GM21528 (cell line): ENCODE results near the gene OR2T5.
A peak's percentile ranks its signal among the peaks of the same experiment; 100 is the strongest.
"Not testable (repeated sequence)": the region's sequence is repeated elsewhere in the genome, so short reads cannot be mapped to it uniquely, and the experiment has no call there.

ENCODE experiments used
- ATAC-seq: cut with Tn5 transposase; IDR thresholded peaks from one replicate; pipeline ENCODE4 v1.9.1; 2021; ENCODE audit warnings: mild to moderate bottlenecking, moderate library complexity; ENCODE audit not compliant: unreplicated experiment, low FRiP score

The OR2T5 gene, protein sequence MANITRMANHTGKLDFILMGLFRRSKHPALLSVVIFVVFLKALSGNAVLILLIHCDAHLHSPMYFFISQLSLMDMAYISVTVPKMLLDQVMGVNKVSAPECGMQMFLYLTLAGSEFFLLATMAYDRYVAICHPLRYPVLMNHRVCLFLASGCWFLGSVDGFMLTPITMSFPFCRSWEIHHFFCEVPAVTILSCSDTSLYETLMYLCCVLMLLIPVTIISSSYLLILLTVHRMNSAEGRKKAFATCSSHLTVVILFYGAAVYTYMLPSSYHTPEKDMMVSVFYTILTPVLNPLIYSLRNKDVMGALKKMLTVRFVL

DNA sequence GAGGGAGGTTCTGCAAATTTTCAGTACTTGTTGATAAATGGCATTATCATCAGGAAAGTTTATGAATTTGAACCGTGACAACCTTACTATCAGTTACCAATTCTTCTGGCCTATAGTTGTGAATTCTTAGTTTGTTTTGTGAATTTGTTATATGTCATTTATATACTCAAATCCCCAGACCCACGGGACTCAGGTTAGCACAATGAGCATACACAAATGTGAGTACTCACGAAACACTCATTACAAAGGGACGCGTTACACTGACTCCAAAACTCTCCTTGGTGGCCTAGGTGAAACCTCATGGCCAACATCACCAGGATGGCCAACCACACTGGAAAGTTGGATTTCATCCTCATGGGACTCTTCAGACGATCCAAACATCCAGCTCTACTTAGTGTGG, at the start of gene OR2T5:
Gene OR2T5, plus strand, starts transcription at position 301 of the 400 bp plus-strand sequence. Its CDS starts 0 bp downstream, at position 301.
- not testable (repeated sequence) for ATAC-seq

DNA sequence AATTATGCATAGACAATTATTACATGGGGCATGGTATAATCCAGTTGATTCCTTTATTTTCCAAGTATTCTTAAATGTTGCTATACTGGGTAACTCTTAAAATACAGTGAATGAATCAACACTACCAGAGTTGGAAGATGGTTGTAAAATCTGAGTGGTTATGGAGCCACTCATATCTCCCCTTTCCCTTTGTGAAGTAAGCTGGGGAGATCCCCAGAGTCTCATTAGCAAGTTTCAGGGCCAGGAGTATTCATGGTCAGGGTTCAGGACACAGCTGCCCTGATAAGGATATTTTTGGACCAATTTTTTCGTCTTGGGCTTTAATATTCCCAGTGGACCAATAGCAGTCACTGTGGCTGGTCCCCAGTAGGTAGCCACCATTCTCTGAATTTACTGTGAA, 49.7 kb upstream of the OR2T5 start:
- not testable (repeated sequence) for ATAC-seq

DNA sequence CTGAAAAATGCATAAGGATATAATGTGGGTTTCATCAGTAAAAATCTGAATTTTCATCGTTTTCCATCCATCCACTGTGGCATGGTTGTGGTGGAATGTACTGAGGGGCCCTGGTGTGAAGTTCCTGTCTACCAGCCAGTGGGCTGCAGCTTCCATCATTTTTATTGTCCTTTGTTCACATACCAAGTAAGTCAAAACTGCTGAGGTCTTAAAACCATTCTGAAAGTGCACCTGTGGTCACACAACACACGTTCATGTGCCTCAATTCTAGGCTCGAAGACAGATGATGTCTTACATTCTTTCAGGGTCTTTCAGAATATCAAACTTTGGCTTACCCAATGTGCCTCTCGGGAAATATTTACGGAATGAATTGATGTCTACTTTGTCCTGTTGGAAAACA, 49.1 kb upstream of the OR2T5 start:
- not testable (repeated sequence) for ATAC-seq

DNA sequence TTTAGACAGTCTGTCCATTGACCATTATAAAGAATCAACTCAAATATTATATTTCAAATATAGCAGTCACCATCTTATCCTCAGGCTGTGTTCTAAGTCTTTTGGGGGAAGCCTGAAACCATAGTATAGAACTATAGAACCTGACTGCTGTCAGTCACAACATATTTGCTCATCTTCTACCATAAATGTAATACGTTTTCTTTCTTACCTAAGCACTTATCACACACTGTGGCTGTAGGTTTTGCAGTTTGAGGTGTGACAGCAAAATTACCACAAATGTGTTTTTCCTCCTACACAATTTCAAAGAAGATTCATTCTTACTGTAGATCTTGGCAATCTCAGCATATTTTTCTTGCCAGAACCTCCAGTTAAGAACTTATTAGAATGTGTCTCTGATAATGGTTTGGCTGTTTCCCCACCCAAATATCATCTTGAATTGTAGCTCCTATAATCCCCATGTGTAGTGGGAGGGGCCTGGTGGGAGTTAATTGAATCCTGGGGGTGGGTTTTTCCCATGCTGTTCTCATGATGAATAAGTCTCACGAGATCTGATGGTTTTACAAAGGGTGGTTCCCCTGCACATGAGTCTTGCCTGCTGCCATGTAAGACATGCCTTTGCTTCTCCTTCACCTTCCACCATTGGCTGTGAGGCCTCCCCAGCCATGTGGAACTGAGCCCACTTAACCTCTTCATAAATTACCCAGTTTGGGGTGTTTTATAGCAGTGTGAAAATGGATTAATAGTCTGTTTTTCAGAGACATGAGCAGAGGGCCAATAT, 45.7 kb upstream of the OR2T5 start:
- not testable (repeated sequence) for ATAC-seq

DNA sequence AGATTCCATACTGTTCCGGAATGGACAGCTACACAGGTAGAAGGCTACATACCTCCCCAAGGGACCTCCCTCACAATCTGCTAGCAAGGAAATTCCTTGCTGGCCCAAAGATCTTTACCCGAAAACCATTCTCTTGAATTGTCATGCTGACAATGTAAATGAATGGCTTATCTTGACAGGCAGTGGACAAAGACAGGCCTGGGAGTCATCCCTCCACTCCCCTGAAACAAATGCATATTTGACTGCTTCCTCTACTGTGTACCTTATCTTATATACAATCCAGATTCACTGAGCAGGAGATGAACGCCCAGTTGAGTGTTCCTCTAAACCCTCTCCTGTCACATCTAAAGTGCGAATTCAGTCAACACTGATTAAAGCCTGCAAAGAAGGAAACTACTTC, 43.8 kb upstream of the OR2T5 start:
- ATAC-seq, result not testable (repeated sequence)

DNA sequence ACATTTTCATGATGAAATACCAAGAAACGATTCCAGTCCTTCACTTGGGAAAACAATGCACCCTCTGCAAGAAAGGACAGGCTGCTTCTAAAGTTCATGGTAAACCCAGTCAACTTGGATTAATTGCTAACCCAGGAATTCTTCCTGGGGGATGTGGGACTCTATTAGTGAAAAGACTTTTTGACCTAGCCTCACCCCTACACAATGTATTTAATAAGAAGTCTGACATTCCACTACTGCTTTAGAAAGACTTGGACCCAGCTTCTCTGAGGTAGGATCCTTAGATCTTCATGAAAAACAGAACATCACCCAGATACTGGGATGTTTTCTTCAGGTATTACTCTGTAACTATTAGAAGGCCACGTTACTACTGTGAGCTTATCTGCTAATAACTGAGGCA, 43.0 kb upstream of the OR2T5 start, which contains the start of gene OR2T2:
Gene OR2T2, plus strand, starts transcription at position 239 of the 400 bp plus-strand sequence. CDS start 7,161 bp downstream, outside the sequence.
- ATAC-seq, result not testable (repeated sequence)

DNA sequence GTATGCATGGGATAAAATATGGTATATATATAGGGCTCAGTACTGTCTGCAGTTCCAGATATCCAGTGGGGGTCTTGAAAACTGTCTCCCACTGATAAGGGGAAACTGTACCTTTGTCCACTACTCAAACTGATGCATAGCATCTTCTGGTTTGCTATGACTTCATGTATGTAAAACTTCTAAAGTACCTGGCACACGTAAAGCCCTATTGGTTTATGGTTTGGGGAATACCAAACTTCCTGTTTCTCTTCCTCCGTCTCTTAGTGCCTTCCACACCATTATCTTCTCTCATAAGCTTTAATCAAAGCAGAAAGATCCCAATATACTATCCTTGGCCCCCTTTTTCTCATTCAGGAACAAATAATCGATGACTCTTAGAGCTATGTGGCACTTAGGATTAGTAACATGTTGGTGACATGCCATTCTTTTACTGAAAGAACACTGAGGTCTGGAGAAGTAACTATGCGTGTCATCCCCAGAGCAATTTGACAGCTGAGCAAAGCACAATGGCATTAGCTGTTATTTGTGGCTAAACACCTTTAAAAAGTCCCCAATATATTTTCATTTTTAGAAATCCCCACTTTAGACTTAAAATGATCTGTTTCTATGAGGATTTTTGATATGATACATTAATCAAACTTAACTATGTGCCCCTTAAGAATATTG, 39.8 kb upstream of the OR2T5 start:
- ATAC-seq, result peak; percentile 64

DNA sequence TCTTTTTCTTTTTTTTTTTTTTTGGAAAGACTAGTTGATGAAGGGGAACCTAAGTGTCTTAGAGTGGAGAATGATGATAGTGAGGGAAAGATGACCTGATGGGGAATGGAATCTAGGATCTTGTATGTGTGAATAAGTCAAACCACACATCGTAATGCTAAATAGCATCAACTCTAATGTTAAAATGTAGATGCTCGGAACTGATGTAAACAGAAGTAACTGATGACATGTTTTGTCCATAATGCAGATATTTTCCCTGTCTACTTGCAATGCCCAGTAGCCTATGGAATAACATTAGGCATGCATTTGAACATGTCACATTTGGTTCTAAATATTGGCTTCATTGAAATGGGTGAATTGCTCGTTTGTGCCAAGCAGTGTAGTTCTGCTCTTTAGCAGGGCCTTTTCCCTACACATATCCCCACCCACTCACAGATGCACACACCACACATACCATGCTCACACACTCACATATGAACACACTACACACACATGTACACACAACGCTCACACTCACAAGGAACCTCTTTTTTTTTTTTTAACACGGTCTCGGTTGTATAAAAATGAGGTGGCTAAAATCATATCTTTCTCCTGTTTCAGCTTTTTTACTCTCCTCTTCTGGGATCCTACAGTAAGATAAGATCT, 38.4 kb upstream of the OR2T5 start:
- ATAC-seq, result not testable (repeated sequence)

DNA sequence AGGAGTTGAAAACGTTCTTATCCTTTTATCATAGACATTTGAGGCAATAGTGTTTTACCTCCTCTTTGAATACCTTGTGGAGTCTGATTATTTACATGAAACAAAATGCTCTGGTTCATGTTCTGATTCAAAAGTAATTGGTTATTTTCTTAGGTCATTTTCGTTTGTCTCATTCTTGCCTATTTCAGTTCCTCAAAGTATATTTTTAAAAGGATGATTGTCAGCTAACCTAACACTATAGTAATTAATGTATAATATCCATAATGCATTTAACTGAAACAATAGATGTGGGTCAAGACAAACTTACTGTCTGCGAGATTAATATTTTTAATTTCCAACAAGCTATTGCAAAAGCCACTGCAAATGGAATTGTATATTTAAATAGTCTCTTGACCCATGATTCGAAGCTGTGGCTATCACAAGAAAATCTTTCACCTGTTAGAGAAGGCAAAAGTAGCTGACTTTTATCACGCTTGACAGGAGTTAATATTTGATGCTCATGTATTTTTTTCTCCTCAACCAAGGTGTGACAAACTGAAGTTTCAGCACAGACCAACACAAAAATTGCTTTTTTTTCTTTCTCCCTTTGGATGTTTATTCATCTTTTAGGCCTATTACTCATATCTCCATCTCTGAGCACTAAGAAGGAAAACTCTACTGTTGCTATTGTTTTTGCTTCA, 37.8 kb upstream of the OR2T5 start:
- peak; percentile 55 for ATAC-seq

DNA sequence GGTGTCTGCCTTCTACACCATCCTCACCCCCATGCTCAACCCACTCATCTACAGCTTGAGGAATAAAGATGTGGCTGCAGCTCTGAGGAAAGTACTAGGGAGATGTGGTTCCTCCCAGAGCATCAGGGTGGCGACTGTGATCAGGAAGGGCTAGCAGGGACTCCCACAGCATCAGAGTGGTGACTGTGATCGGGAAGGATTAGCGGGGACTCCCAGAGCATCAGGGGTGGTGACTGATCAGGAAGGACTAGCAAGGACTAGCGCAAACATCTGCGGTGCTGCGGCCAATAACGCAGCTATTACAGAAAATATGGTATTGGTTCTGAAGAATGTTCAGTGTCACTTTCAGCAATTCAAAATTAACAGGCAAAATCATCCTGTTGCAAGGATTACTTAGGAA, 34.8 kb upstream of the OR2T5 start:
- not testable (repeated sequence) for ATAC-seq

DNA sequence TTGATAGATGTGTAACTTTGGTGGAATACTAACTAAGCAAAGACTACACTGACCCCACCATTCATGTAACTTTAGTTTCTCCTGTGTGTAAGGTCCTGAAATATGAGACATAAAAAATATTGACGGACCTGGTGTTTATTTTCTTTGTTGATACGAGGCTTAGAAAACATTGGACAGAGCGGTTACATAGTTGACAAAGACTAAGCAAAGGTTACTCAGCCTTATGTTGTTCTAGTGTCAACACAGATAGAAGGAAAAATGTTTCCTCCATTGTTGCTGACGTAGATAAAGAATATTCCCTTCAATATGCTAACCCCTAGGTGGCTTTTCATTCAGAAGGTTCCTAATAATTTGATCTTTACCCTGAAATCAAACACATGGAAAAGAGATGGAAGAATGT, 33.3 kb upstream of the OR2T5 start:
- not testable (repeated sequence) for ATAC-seq

DNA sequence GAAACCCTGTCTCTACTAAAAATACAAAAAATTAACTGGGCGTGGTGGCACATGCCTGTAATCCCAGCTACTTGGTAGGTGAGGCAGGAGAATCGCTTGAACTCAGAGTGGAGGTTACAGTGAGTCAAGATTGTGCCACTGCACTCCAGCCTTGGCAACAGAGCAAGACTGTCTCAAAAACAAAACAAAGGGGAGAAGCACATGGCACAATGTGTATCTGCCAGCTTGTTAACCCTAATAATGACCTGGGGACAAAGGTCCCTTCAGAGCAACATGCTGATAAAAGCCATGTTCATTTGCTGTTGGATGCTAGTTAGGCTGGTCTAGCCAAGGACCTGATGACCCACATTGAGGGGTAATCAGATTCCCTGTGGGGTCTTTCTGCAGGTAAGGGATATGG, 31.8 kb upstream of the OR2T5 start:
- not testable (repeated sequence) for ATAC-seq

DNA sequence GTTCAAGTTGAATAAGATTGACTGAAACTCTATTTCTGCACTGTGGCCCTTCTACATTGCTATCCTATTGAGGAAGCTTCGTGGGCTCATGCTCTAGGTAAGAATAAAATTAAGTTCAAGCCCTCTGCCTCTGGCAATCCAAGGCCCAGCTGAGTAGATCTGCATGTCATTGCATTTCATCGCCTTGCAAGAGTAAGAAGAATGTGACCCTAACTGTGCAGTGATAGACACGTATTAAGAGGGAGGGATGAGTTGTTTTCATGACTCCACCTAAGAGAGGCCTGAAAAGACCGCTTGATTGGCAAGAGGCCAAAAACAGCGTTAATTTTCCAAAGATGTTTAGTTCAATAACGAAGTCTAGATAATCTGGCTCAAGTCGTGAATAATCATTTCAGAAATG, 29.3 kb upstream of the OR2T5 start:
- ATAC-seq, result not testable (repeated sequence)

DNA sequence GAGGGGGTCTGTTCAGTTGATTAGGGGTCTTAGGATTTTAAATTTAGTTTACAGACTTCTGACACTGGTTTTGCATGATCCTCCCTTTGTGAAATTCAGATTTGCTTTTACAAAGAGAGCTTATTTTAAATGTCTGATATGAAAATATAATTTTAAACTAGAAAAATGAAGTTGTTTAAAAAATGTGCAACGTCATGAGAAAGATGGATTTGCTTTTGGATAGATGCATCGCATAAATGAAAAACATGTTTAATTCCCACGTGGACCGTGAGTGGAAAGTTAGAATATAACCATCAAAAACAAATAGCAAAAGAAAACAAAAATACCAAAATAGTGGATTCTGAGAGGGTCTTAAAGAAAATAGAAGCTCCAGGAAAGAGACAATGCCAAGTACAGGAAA, 17.2 kb upstream of the OR2T5 start:
- no peak for ATAC-seq

DNA sequence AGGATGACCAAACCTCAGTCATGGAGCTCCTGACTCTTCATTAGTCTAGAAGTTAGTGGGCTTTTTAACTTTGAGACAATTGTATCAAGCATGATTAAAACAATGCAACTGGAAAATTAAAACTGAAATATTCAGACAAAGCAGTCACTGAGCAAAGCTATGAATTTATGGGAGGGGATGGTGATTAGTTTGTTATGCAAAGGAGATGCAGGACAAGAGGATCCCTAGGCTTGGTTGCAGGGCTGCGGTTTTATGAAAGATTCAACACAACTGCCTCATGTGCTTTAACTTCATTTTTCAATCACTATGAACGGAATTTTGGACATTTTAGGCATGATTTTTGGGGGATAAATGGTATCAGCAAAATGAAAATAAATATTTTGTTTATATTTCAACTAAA, 16.3 kb upstream of the OR2T5 start:
- ATAC-seq, result not testable (repeated sequence)

DNA sequence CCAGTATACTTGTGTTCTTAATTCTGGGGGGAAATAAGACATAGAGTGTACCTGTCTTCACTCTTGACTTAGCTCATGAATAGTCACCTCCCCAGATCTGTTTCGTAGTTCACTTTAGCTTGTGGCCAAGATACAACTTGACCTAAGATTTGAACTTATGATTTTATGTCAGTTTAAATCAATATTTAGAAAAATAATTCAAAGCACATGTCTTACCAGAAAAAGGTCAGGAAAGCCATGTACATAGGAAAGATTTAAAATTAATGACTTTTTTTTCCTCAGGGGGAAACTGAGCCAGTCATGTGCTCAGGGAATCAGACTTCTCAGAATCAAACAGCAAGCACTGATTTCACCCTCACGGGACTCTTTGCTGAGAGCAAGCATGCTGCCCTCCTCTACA, 15.3 kb upstream of the OR2T5 start, which contains the start of gene OR2T3:
Gene OR2T3, plus strand, starts transcription at position 301 of the 400 bp plus-strand sequence. Its CDS starts 0 bp downstream, at position 301.
- not testable (repeated sequence) for ATAC-seq

DNA sequence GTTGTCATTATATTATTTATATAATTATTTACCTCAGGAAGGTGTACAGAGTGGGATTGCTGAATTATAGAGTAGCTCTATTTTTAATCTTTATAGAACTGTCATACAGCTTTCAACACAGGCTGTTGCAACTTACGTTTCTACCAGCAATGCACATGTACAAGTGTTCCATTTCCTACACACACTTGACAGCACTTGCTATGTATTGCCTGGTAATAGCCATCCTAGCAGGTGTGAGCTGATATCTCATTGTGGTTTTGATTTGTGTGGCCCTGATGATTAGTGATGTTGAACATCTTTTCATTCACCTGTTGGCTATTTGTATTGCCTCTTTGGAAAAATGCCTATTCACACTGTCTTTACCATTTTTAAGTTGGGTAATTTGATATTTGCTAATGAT, 12.7 kb upstream of the OR2T5 start:
- peak; percentile 89 for ATAC-seq

DNA sequence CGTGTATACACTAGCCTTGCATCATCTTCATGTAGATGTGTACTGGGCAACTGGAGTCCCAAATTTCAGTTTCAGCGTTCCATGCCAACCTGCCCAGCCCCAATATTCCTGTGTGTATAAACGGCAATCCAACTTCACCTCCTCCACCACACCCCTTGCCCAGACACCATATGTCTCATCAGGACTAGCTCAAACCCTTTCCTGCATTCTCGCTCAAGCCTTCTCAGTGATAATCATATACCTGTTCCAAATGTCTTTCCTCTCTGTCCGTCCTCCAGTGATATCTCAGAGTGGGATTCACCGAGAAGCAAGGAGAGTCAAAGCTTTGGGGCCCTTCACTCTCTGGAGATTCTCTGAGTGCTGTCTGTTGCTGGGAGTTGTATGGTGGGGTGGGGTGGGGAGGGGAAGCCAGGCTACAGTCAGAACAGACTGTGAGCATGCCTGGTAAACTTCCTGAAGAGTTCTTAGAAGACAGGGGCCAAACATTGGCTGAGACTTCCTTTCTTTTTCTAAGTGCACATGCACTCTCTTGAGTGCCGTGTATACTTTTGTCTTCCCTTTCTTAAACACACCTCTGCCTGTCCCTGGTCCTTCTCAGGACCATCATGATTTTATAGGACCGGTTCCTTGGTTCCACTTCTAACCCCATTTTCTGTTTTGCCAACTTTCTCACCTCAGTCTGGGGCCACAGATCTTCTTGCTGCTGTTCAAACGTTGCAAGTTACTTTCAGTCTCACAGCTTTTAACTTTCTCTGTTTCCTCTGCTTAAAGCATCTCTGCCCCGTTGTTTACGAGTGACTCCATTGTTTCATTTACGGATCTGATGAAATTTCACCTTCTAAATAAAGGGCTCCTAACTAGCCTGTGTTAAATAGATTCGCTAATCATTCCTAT, 6.5 kb upstream of the OR2T5 start:
- peak; percentile 85 for ATAC-seq

DNA sequence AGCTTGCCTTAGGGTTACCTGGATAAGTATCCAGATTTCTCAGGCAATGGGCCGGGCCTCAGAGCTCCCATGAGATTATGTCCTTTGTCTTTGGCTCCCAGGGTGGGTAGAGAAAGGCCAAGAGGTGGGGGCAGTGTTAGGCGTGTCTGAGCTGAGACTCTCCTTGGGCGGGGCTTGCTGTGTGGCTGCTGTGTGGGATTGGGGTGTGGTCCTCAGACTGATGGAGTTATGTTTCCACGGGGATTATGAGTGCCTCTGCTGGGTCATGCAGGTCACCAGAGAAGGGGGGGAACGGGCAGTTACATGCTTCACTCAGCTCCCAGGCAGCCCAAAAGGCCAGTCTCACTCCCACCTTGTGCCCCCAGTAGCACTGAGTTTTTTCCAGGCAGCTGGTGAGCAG, 8.3 kb downstream of the OR2T5 start:
- not testable (repeated sequence) for ATAC-seq
